GM18519 (cell line): ENCODE data around the gene NFKB2.

Source experiments
- ATAC-seq: cut with Tn5 transposase; IDR thresholded peaks from one replicate; pipeline ENCODE4 v1.9.1; 2021; ENCODE audit warnings: mild to moderate bottlenecking, moderate library complexity; ENCODE audit not compliant: unreplicated experiment, low FRiP score

The NFKB2 gene

DNA sequence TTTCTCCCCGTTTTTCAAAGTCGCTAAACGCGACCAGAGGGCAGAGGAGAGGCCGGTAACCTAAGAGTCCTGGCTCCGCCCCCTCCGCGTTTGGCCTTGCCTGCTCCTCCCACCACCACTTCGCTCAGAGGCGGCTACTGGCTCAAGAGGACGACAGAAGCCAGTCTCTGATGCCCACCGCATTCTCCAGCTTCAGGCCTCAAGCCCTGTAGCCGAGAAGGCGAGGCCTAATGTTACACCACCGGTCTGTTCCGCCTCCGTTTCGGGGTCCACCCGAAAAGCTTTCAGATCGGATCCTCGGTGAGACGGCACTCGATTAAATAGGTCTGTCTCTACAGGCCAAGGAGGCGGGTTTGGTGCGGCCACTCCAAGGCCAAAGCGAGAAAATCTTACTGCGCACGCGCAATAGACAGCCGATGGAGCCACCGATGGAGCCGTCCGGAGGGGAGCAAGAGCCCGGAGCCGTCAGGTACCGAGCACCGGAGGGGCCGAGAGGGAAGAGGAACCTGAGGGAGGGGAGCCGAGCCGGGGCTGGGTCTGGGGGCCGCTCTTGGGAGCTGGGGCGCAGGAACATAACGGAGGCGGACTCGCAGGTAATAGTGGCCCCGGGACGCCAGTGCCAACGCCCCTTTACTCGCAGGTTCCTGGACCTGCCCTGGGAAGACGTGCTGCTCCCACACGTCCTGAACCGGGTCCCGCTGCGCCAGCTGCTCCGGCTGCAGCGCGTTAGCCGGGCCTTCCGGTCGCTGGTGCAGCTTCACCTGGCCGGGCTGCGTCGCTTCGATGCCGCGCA is 25.4 kb downstream of the NFKB2 start, which contains the start of gene FBXL15:
Gene FBXL15, plus strand, starts transcription at position 123 of the 793 bp plus-strand sequence. Its CDS starts 294 bp downstream, at position 417.
- no peak for ATAC-seq

DNA sequence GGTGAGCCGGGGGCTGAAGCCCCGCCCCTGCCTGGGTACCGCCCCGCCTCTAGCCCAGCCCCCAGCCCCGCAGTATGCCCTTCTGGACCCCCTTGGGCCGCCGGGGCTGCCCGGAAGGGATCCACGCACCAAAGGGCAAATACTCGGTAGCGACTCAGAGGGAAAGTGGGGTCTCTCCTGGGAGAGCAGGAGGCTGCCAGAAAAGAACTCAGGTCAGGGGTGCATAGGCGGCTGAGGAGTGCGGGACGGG is 25.9 kb downstream of the NFKB2 start:
- no peak for ATAC-seq

DNA sequence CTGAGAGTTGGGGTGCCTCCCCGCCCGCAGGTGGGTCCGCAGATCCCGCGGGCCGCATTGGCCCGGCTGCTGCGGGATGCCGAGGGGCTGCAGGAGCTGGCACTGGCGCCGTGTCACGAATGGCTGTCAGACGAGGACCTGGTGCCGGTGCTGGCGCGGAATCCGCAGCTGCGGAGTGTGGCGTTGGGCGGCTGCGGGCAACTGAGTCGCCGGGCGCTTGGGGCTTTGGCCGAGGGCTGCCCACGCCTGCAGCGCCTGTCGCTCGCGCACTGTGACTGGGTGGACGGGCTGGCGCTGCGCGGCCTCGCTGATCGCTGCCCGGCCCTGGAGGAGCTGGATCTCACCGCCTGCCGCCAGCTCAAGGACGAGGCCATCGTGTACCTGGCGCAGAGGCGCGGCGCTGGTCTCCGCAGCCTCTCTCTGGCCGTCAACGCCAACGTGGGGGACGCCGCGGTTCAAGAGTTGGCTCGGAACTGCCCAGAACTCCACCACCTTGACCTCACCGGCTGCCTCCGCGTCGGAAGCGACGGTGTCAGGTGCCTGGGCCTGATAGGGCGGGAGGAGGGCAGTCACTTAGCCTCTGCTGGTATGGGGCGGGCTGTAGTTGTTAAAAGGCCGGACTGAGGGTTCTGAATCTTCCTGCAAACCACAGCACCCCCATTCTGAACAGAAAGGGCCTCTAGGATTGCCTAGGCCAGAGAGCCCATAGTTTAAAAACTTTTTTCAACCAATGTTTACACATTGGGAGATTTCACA is 26.4 kb downstream of the NFKB2 start:
- ATAC-seq = no peak

DNA sequence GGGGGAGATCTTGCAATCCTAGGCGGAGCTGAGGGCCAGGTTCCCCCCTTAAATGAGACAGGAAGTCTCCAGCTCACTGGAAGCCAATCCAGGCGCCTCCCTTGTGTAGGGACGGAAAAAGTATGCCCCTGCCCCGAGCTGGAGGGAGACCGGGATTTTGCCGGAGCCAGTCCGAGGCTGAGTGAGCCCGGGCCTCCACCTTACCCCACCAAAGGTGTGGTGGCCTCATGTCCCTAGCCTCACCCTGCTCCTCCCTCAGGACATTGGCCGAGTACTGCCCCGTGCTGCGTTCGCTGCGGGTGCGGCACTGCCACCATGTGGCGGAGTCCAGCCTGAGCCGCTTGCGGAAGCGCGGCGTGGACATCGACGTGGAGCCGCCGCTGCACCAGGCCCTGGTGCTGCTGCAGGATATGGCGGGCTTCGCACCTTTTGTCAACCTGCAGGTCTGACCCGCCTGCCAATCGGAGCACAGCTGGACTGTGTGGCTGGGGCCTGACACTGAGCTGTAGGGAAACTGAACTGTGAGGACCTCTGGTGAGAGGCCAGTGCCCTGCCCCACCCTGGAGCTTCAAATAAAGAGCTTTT is 27.1 kb downstream of the NFKB2 start:
- no peak for ATAC-seq

DNA sequence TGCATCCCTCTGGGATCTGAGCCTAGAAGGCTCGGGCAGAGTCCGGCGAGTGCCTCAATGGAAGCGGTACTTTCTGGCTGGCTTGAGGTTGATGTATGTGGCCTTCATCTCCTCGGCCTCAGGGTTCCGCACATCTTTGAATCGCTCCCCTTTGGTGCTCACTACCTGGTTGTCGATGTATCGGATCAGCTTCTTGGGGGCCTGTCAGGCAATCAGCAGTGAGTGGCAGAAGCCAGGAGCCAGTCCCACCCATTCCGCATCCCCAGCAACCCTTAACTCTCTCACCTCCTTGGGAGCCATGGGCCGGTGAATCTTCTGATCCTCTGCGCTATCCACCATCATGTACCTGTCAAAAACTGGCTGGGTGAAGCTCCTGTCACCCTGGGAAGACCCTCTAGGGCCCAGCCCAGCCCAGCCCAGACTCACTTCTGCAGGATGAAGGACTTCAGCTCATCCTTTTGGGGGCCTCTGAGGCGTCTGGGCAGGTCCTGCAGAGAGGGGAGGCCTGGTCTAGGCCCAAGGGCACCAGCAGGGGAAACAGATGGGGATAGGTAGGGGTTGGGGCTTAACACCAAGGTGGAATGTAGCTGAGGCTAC is 28.0 kb downstream of the NFKB2 start:
- ATAC-seq = no peak

DNA sequence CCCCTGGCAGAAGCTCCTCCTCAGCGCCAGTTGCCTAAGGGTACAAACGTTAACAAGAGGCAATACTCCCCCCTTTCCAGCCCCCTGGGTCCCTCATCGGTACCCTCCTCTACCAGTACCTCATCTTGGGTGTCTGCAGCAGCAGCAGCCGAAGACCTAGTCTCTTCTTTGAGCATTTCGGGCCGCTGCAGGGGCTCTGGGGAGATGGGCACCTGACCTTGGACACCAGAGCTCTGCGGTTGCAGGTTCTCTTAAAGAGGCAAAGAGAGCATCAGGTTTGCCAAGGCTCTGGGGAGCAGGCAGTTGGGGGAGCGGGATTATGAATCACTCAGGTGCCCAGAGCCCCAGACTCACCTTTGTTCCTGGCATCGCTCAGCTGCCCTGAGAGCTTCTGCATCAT is 28.6 kb downstream of the NFKB2 start:
- no peak for ATAC-seq

DNA sequence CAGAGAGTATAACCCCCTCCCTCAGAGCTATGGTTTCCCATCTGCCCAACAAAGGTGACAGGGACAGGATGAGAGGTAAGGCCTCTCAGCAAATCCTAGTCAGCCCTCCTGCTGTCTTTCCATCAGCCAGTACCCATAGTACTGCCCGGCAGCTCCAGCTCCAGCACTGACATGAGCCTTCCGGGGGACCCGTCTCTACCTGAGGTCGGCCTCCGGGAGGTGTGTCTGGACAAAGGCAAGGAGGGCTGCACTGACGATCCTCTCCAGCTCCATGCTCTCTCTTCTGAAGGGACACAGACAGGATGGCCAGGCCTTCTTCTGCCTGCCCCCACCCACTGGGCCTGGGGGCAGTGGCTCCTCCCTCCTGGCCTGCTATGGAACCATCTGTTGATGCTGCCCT is 29.4 kb downstream of the NFKB2 start:
- no peak for ATAC-seq

DNA sequence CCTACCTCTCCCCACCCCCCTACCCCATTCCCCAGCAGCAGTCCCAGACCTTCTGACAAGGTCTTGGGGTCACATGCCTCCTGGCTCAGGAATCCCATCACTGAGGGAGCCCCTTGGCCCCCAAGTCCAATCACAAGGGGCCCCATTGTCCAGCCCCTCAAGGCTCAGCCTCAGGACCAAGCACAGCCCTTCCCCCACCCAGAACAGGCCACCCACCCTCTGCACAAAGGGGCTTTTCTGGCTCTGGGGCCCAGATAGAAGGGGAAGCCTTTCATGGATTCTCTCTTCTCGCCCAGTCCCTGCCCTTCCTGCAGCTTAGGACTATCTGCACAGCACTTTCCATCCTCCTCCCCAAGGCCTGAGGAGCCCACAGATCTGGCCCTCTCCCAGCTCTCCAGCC is 29.9 kb downstream of the NFKB2 start:
- no peak for ATAC-seq

DNA sequence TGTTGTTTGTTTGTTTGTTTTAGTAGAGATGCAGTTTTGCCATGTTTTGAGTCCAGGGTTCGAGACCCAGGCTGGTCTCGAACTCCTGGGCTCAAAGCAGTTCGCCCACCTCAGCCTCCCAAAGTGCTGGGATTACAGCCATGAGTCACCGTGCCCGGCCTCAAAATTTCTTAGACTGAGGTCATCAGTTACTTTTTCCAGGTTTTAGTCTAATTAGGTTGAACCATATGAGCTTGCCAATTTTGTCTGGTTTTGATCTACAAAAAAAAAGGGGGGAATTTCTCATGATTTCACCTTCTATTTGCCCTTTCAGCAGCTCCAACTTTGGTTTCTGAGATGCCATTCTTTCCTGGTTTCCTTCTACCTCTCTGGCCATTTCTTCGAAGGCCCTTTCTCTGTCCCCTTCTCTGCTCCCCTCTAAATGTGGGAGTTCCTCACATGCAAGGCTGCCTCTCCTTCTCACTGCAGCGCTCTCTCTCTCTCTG is 31.3 kb downstream of the NFKB2 start:
- no peak for ATAC-seq

DNA sequence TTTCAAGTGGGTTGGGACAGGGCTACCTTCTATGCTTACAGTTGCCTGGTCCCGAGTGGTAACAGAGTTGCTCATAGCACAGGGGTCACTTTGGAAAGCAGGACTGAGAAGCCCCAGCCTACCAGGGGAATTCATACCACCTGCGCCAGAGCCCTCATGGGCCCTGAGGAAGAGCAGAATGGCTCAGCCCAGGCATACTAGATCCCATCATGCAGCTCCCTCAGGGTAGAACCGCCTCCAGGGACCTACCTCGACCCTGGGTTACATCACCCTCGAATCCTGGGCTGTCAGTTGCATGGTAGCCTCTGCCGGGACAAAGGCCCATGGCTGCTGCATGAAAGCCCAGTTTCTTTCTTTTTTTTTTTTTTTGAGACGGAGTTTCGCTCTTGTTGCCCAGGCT is 34.0 kb downstream of the NFKB2 start:
- ATAC-seq = no peak

DNA sequence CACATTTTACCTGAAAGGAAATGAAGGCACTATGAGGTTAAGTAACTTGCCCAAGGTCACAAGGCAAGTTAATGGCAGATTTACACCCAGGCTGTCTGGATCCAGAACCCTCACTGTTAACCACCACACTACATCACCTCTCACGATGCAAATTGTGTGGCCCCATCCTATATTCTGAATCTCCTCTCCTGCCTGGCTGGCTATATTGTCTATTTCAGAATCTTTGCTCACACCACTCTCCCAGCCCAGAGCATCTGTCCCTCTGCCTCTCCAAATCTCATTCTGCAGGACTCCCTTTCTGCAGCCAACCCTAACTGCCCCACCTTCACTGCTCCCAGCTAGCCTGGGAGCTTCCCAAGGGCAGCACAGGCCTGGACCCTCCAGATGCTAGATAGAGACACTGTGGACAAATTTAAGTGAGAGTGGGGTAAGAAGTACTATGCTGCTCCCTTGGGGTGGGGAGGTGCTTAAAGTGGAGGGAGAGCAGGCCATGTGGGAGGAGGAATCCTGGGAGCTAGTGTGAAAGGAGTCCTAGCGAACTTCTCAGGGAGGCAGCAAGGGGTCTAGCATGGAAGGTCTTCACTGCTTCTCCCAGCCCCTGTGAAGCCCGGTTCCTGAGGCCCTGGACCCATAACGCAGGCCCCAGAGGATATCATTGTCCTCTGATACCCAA is 36.1 kb downstream of the NFKB2 start:
- ATAC-seq = no peak

DNA sequence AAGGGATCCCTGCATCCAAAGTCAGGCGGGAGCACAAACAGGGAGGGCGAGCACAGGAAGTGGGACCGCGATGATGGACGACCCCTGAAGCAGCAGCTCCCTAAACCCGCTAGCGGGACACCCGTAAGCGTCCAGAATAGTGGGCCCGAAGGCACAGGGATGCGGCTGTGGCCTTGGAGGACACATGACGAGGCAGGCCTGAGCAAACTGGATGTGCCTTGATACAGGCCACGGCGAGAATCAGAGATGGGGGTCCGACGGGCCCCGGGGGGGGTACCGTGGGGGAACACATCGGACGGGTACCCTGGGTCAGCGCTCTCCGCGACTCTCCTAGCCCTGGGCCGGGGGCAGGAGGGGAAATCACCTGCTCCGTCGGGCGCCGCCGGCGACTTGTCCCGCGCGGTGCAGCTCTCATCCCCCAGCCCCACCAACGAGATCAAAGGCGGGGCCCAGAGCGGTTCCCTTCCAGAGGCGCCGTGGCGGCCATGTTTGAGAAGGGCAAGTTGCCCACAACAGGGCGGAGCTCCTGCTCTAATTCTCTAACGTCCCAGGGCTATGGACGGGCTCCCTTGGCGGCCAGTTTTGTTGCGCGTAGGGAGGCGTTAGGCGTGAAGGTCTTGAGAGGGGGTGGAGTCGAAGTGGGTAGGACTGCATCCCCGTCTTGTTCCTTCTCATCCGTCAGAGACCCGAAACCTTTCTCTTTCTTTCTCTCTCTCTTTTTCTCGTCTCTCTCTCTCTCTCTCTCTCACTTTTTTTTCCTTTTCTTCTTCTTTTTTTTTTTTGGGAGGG is 36.9 kb downstream of the NFKB2 start, which contains the start of gene CUEDC2:
Gene CUEDC2, minus strand, starts transcription at position 413 of the 789 bp plus-strand sequence. CDS start 7,386 bp downstream, outside the sequence.
- peak; percentile 67 for ATAC-seq

DNA sequence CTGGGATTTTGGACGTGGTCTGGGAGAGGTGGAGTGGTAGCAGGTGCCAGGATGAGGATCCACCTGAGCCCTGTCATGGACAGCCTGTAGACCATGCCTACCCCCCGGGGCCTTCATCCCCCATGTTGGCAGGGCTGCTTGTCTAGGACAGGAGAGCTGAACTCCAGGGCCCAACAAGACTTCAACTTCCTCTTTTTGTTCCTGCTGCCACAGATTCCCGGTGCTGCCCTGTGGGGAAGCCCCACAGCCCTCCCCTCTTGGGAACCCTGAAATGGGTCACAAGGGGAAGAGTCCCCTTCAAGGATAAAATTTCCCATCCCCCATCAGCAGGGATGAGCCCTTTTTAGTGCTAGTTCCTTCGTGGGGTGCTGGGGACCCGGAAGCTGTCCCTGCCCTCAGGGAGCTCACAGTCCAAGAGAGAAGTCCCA is 38.1 kb downstream of the NFKB2 start:
- no peak for ATAC-seq

DNA sequence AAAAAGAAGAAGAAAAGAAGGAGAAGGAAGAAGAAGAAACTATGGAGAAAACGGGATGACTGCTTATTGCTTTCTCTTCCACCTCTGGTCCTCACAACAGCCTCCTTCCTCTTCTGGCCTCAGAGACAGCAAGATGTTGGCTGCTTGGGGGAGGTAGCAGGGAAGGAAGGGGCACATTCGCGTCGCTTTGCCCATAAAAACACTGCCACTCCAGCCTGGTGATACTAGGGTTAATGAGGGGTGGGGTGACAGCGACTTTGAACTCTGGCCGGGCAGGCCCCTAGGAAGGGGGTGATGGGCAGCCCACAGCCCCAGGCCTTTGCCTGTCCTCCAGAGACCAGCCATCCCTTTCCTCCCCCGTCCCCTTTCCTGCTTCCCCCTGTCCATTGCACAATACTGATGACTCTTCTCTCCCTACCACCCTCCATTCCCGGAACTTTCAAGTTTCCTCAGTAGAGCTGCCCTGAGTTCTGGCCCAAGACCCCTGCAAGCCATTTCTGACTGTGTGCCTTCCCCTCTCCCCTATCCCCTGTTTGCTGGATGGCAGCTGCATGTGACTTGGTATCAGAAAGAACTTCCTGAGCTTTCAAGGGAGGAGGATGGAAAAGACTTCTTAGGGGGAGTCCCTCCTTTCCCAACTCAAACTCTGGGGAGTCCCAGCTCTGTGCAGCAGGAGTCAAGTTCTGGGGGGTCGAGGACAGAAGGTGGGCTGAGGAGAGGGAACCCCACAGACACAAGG is 39.1 kb downstream of the NFKB2 start:
- ATAC-seq = no peak

DNA sequence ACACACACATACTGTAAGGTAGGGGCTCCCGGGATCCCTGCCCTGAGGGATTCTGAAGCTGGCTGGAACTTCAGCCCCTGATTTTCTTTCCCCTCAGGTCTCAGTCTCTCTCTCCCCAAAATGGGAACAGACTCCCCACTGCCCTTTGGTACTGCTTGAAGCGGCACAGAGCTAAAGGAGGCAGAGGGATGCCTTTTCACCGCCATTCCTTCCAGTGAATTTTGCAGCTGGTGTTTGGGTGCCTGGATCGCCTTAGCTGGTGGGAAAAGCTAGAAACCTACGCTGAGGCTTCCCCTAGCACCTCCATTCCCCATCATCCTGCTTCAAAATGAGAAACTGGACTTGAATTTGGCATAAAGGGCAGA is 39.6 kb downstream of the NFKB2 start:
- no peak for ATAC-seq

DNA sequence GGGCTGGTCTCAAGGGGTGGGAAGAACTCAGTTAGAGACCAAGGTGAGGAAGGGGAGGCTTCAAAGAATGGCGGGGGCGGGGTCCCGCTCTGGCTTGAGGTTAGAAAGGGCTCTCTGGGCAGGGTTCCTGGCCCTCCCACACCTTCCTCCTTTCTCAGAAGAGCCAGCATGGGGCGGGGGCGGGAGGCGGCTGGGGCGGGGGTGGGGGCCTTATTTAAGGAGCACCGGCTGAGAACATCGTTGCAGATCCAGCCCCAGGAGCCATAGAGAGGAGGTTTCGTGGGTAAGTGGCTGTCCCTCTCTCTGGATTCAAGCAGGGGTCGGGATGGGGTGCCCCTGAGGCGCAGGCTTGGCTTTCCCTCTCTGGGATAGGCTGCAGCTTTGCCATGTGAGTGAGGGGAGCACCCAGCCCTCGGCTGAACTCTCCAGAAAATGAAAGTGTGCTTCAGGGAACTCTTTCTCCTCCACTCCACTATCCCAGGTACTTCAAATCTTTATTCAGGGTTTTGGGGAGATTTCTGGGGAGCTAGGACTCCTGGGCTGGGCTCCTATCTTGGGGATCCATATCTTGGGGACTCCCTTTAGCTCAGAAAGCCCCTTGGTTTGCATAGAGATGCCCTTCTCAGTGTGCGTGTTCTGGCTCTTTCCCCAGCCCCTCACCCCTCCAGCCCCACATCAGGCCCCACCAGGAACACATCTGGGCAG is 40.2 kb downstream of the NFKB2 start:
- no peak for ATAC-seq

DNA sequence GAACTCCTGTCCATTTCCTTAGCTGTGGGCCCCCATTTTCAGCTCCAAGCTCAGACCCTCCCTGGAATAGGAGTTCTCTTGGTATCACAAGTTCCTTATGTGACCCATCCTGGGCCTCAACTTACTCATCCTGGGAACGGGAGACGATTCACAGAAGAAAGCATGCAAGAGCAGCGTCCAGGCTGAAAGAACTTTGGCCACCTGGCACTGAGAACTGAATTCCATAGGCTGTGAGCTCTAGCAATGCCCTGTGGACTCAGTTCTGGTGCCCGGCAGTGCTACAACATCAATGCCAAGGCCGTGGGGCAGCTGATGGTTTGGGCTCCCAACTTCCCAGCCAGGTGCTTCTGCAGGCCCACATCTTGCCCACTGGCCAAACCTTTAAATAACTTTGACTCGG is 40.8 kb downstream of the NFKB2 start:
- ATAC-seq = no peak

DNA sequence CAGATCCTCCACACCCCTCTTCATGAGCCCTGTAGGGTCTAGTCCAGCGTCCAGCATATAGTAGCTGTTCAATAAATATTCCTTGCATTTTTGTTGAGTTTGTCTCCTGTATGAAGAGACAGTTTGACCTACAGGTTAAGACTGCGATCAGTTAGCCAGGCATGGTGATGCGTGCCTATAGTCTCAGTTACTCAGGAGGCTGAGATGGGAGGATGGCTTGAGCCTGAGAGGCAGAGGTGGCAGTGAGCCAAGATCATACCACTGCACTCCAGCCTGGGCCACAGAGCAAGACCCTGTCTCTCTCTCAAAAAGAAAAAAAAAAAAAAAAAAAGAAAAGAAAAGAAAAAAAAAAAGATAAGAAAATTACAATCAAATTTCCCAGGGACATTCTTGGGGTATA is 42.0 kb downstream of the NFKB2 start:
- ATAC-seq = no peak

DNA sequence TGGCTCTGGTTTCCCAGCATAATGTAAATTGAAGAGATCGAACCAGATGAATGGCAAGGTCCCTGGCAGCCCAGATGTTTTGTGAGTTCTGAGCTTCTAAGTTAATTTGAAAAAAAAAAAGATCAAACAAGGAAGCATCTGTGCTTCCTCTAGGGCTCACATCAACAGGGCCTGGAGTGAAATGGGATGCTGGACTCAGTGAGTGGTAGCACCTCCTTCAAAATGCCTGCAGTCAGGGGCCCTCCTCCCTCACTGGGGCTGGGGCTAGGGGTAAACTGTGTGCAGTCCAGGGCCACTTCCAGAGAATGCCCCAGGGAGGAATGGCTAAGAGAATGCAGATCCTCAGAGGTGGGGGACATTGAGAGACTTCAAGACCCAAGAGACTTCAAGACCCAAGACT is 42.9 kb downstream of the NFKB2 start:
- no peak for ATAC-seq
